NCI-H1436 (cell line): ENCODE measurements around the gene SP9.
"Not testable (repeated sequence)": the region's sequence is repeated elsewhere in the genome, so short reads cannot be mapped to it uniquely, and the experiment has no call there.

ENCODE experiments used
- DNase-seq: peaks from one replicate; lab custom pipeline; 2025; lab: John Stamatoyannopoulos, UW

The SP9 gene

DNA sequence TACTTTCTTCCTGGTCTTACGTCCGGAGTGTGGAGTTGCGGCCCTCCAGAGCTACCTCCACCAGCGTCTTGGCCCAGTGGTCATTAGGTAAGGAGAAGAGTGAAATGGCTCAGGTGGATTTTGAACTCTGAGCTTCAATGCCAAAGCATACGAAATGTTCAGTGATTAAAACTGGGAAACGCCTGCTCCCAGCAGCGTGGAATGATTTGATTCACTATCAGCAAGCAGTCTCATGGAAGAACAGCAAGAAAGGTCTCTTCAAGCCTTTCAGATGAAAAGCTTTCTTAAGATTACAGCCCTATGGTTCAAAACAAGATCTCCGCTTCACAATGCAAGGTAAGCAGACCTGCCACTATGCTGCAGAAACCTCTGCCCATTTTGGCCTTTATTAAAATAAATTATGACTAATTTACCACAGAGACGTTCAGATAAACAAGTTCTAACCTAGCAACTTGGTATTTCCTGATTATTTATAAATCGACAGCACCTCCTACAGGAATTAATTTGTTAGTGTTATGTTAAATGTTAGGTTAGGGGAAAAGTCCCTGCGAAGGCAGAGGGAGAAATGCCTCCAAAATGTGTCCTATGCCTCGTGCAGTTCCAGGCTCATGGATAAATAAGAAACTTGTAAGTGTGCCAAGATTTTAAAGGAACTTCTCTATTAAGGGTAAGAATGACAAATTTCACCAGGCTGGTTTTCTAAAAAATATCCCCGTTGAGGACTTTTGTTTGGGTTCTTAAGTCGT, 10.1 kb downstream of the SP9 start:
- peak; percentile 35 for DNase-seq

DNA sequence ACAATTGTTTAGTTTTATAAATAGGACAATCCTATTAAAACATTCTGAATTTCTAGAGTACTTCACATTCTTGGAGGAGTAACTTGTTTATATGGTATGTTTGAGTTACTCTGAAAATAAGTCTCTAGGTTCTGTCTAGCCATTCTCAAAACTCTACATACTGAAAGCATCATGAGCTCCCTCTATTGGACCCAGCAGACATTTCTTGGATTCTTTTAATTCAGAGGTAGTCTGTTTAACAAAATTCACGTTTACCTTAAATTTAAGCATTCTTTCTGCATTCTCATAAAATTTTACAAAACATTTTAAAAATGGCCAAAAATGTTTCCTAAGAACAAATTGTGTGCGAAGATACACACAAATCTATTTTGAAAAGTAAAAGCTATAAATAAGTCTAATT, 15.3 kb downstream of the SP9 start:
- peak; percentile 10 for DNase-seq

DNA sequence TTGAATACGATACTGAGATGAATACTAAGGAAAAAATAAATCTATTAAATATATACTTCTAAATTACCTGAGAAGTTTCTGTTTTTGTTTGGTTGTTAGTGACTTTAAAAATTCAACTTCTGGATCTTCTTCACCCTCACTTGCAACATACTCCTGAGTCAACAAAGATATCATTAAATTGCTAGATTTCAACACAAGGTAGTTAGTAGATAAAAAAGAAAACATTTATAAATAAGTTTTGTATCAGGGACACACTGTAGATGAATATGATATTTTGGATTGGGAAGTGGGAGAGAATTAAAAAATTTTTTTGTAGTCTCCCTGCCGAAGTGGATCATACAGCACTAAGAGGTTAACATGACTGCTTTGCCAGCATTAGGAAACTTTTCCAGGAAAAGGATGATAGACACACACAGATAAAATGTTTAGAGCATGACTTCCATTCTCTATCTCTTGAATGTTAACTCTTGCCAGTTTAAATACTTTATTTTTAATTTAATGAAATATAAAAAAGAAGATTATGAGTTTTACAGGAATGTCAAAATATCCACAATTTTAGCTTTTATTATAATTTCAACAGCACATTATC, 15.9 kb downstream of the SP9 start:
- no peak for DNase-seq

DNA sequence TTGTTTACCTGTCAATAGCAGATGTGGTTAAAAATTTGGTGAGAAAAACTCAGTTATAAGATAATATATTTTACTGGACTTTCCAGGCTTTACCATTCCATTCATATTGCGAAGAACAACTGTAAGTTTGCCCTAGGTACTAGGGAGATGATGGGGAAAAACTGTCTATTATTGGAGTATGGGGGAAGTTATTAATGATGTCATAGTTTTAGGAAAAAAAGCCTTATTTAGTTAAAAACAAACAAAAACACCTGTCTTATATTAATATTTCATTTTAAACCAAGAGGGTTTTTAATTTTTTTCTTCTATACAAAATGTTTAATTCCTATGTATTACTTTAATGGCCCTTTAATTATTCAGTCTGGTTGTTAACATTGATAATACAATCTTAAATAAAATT, 18.2 kb downstream of the SP9 start:
- no peak for DNase-seq

DNA sequence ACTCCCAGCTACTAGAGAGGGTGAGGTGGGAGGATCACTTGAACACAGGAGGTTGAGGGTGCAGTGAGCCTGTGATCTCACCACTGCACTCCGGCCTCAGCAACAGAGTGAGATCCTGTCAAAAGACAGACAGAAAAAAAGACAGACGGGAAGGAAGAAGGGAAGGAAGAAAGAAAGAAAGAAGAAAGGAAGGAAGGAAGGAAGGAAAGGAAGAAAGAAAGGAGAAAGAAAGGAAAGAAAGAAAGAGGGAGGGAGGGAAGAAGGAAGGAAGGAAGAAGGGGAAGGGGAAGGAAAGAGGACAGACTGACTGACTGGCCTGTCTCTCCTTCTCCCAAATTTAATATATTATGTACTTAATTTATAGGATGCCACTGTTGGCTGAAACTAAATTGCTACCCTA, 21.6 kb downstream of the SP9 start:
- DNase-seq: no peak

DNA sequence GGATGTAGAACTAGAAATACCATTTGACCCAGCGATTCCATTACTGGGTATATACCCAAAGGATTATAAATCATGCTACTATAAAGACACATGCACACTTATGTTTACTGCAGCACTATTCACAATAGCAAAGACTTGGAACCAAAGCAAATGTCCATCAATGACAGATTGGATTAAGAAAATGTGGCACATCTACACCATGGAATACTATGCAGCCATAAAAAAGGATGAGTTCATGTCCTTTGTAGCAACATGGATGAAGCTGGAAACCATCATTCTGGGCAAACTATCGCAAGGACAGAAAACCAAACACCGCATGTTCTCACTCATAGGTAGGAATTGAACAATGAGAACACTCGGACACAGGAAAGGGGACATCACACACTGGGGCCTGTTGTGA, 24.9 kb downstream of the SP9 start:
- DNase-seq: not testable (repeated sequence)

DNA sequence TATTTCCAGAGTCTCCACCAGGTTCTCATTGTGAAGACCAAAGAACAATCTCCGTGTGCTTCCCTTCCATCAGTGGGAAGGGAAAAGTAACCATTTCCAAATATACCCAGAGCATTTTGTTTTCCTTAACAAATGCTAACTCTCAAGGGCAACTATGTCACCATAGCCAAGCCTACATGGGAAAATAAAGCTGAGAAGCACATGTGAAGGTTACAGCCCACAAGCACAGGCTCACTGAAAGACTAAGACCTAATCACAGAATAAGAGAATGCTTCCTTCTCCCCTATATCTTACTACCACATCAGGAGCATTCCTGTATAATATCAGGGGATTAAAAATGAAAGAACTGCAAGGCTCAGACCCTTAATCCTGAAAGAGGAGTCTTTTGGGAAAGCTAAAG, 28.2 kb downstream of the SP9 start:
- DNase-seq: no peak

DNA sequence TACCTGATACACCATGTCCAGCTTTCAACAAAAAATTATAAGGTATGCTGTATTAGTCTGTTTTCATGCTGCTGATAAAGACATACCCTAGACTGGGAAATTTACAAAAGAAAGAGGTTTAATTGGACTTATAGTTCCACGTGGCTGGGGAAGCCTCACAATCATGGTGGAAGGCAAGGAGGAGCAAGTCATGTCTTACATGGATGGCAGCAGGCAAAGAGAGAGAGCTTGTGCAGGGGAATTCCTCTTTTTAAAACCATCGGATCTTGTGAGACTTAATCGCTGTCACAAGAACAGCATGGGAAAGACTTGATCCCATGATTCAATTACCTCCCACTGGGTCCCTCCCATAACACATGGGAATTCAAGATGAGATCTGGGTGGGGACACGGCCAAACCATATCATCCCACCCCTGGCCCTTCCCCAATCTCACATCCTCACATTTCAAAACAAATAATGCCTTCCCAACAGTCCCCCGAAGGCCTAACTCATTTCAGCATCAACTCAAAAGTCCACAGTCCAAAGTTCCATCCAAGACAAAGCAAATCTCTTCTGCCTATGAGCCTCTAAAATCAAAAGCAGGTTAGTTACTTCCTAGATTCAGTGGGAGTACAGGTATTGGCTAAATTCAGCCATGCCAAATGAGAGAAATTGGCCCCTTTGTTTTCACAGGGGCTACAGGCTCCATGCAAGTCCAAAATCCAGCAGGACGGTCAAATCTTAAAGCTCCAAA, 28.9 kb downstream of the SP9 start:
- DNase-seq: not testable (repeated sequence)

DNA sequence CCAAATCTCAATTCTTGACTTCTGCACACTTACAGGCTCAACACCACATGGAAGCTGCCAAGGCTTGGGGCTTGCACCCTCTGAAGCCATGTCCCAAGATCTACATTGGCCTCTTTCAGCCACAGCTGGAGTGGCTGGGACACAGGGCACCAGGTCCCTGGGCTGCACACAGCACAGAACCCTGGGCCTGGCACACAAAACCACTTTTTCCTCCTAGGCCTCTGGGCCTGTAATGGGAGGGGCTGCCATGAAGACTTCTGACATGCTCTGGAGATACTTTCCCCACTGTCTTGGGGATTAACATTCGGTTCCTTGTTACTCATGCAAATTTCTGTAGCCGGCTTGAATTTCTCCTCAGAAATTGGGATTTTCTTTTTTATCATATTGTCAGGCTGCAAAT, 29.9 kb downstream of the SP9 start:
- DNase-seq: no peak

DNA sequence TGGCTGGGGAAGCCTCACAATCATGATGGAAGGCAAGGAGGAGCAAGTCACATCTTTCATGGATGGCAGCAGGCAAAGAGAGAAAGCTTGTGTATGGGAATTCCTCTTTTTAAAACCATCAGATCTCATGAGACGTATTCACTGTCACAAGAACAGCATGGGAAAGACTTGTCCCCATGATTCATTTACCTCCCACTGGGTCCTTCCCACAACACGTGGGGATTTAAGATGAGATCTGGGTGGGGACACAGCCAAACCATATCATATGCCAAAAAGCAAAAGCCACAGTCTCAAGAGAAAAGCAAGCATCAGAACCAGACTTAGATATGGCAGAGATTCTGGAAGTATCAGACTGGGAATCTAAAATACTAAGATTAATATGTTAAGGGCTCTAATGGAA, 30.8 kb downstream of the SP9 start:
- no peak for DNase-seq

DNA sequence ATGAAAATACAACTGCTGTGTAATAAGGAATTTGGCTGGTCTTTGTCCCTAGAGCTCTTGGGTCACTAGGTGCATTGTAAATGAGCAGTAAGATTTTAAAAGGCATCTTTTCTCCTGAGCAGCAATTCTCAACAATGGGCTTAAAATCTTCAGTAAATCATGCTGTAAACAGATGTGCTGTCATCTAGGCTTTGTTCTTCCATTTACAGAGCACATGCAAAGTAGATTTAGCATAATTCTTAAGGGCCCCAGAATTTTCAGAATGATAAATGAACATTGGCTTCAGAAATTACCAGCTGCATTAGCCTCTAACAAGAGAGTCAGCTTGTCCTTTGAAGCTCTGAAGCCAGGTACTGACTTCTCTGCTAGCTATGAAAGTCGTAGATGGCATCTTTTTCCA, 33.9 kb downstream of the SP9 start:
- no peak for DNase-seq

DNA sequence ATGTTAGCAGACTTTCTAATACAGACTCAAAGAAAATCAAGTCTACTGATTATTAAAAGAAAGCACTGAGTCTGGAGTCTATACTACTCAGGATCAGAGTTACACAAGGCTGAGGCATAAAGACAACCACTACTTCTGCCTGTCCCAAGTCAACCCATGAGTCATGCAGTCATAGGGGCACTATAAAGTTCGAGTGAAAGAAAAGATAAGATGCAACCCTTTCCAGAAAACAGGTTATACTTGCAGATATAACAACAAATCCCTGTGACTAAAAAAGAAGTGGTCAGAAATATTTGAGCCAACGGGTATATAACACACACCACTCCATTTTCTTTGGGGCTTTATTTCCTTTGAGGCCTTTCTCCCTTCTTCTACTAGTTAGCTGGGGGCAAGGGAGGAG, 42.2 kb downstream of the SP9 start:
- no peak for DNase-seq

DNA sequence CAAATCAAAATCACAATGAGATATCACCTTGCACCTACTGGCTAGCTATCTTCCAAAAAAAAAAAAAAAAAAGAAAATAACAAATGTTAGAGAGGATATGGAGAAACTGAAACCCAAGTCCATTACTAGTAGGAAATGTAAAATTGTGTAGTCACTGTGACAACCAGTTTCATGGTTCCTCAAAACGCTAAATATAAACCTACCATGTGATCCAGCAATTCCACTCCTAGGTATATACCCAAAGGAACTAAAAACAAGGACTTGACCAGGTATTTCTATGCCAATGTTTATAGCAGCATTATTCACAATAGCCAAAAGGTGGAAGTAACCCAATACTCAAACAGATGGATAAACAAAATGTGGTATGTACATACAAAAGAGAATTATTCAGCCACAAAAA, 49.0 kb downstream of the SP9 start:
- DNase-seq: no peak

DNA sequence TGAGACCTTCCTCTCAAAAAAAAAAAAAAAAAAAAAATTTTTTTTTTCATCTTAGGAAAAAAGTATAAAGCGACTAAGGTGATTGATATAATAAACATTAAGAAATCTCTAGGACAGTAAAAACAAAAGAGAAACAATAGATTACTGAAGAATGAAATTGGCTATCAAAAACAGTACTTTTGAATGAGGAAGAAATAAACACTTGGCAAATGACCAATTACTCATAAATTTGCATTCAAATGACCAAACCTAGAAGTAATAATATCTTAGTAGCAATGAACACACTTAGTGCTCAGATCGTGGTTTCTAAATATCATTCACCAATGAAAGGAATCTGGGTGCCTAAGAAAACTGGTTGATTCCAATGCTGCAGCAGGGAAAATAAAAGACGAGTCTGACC, 50.4 kb downstream of the SP9 start:
- no peak for DNase-seq
